Heart left ventricle (tissue), 16 donors: Measurements from ENCODE around the gene PTX4. TPM values are rescaled to one million over a fixed set of nuclear protein-coding genes. Genes with fewer than 3 reads are reported as not detected.

Source experiments
- ATAC-seq, 4 donors: fragments of 200-7000 bp; cut with Tn5 transposase; one replicate each; pipeline ENCODE4 v1.9.1; 2020 to 2022; ENCODE audit warnings: moderate library complexity in 4 of 4, mild to moderate bottlenecking in 3 of 4, moderate number of reproducible peaks in 1 of 4
- DNase-seq, 5 donors: peaks; one replicate each; pipeline ENCODE4 v3.0.0-alpha.2; 2020
- H3K27ac ChIP-seq, 12 donors: fragments of 200-600 bp; sonication (generic) in 4 of 12; one replicate each; pipeline versions ENCODE4 v1.5.0 to v1.8.0; 2016 to 2022; ENCODE audit warnings: mild to moderate bottlenecking in 2 of 12
- H3K27me3 ChIP-seq, 9 donors: fragments of 200-600 bp; sonication (generic) in 2 of 9; one replicate each; pipeline versions ENCODE4 v1.5.1 to v1.8.0; 2016 to 2022; ENCODE audit warnings: mild to moderate bottlenecking in 3 of 9
- H3K36me3 ChIP-seq, 9 donors: fragments of 200-600 bp; sonication (generic) in 2 of 9; one replicate each; pipeline versions ENCODE4 v1.5.0 to v1.8.0; 2018 to 2022; ENCODE audit warnings: mild to moderate bottlenecking in 2 of 9
- H3K4me1 ChIP-seq, 12 donors: fragments of 200-600 bp; sonication (generic) in 4 of 12; one replicate each; pipeline versions ENCODE4 v1.5.0 to v1.8.0; 2016 to 2022; ENCODE audit warnings: mild to moderate bottlenecking in 3 of 12
- H3K4me3 ChIP-seq, 12 donors: fragments of 200-600 bp; sonication (generic) in 4 of 12; one replicate each; pipeline versions ENCODE4 v1.5.0 to v1.8.0; 2017 to 2022; ENCODE audit warnings: mild to moderate bottlenecking in 9 of 12, moderate library complexity in 4 of 12
- H3K9me3 ChIP-seq, 12 donors: fragments of 200-600 bp; sonication (generic) in 4 of 12; one replicate each; pipeline versions ENCODE4 v1.5.0 to v1.8.0; 2016 to 2022; ENCODE audit warnings: mild to moderate bottlenecking in 1 of 12
- POLR2A ChIP-seq, 2 donors: fragments of 450-650 bp; IDR thresholded peaks; one replicate each; pipeline ENCODE4 v1.6.1; 2017; ENCODE audit warnings: antibody characterized with exemption in 2 of 2, mild to moderate bottlenecking in 2 of 2, moderate library complexity in 2 of 2
- WGBS, 4 donors: extraction: QIAGEN DNeasy Blood & Tissue Kit in 2 of 4; methylation state at CpG; one replicate each; pipeline versions ENCODE4 v1.1.5 to v1.1.7; 2013 to 2018; 5-methylcytosine and 5-hydroxymethylcytosine counted together
- intact Hi-C, 10 donors: fragments of 100-400 bp; cut with DNase I; formaldehyde crosslinking; loops; one replicate each; pipeline versions ENCODE4 v1.11.1 to v1.14.2; 2022
- polyA plus RNA-seq, 2 donors: library from polyadenylated mRNA; stranded (reverse); fragments of 200-250 nt; gene quantifications; one replicate each; pipeline ENCODE4 v1.2.3, GENCODE V29; 2013
- total RNA-seq, 9 donors: library from RNA; depleted of rRNA in 2 of 9; stranded (reverse); fragments of >200 nt in 2 of 9; fragmentation: NEBNext Ultra II Directional in 3 of 9; extraction: Animal tissue kit (Norgen Biotek cat#: 25700) in 3 of 9; gene quantifications; one replicate each; pipeline versions ENCODE4 v1.1.0 to v1.2.4, GENCODE V29; 2016 to 2023
- TF ChIP-seq, protein P1 (sequence below), 12 donors: fragments of 200-600 bp; sonication (generic) in 4 of 12; IDR thresholded peaks; one replicate each; pipeline versions ENCODE4 v1.5.0 to v1.8.0; 2018 to 2022; ENCODE audit warnings: antibody characterized with exemption in 12 of 12, mild to moderate bottlenecking in 5 of 12
- donor health status: ischemic (EF 13 %, LVEDD 7.1; RV severe dilation, severe dysfunction).
- donor health status: healthy with polysubstance abuse.
- donor health status: DM: no; HTN: yes; CAD: no.
- donor health status: DM: no; HTN: no; CAD: no.
- donor health status: ischemic (EF 25% LVEDD 6.9; RV normal size, moderate dysfunction).
- donor health status: ischemic (EF 25% LVEDD 5.7; RV mildly dilated, moderate dysfunction).
- donor health status: healthy.
- donor health status: DM: yes; HTN: yes; CAD: no.
- donor health status: ischemic (EF 35%, LVEDD 5.7; RV mildly dilated, moderate dysfunction).
- donor health status: nonischemic (EF 11% LVEDD 7.7; RV severe dilation, severe dysfunction).
- donor health status: DM: yes; HTN: yes; CAD: no.
- donor health status: PGD.
- donor health status: ischemic (EF 29% LVEDD 5.4; RV normal size, mild dysfunction).
- donor health status: nonischemic (EF 23%, LVEDD 6.1; RV moderate dilation, normal function).

PTX4 gene
- total and polyA plus RNA-seq, 11 donors = 0.04 to 0.23 (median 0.20) TPM; not detected in 8

DNA sequence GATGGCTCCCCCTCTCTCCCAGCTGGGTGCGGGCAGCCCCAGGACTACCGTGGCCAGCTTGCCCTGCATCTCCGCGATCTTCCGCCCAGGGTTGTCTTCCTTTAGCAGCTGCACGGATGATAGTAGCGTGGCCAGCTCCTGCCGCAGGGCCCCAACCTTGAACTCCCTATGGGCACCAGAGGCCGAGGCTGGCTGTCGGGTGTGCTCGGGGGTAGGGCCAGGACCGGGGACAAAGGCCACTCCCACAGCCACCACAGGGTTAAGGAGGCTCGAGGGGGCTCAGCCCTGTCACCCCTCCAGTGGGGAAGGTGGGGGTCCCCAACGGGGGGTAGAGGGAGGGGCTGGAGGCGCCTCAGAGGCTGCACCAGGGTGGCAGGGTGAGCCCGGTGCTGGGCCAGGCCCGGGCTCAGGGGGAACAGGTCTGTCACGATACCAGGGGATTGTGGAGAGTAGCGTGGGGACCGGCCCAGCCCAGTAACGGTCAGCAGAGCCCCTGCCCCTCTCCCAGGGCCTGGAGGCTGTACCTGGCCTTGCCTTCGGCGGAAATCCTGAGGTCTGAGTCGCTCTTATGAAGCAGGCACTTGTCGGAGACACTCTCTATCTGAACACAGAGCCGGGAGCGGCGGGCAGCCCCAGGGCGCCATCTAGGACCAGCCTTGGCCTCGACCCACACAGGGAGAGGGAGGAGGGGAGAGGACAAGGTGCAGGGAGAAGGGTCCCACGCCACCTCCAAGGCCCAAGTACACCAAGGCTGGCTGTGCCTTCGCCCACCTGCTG lies 52.6 kb downstream of the PTX4 start:
- H3K27ac ChIP-seq = no peak overlapping the region
- H3K9me3 ChIP-seq = no peaks in the 10 kb centered on the region
- 81 to 87% (median 85%) methylated on average over 23 to 32 of the region's 32 CpGs for WGBS, 4 donors
- H3K4me1 ChIP-seq = peaks cover 0 to 11% (median 0%) of the 10 kb centered on the region in 12 donors
- no peaks in the 10 kb centered on the region for H3K27me3 ChIP-seq
- TF ChIP-seq, protein P1, sequence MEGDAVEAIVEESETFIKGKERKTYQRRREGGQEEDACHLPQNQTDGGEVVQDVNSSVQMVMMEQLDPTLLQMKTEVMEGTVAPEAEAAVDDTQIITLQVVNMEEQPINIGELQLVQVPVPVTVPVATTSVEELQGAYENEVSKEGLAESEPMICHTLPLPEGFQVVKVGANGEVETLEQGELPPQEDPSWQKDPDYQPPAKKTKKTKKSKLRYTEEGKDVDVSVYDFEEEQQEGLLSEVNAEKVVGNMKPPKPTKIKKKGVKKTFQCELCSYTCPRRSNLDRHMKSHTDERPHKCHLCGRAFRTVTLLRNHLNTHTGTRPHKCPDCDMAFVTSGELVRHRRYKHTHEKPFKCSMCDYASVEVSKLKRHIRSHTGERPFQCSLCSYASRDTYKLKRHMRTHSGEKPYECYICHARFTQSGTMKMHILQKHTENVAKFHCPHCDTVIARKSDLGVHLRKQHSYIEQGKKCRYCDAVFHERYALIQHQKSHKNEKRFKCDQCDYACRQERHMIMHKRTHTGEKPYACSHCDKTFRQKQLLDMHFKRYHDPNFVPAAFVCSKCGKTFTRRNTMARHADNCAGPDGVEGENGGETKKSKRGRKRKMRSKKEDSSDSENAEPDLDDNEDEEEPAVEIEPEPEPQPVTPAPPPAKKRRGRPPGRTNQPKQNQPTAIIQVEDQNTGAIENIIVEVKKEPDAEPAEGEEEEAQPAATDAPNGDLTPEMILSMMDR (IDR thresholded peaks at IDR 0.05) = no peak
- TF ChIP-seq POLR2A (IDR thresholded peaks at IDR 0.05) = no peak
- H3K4me3 ChIP-seq = no peak overlapping the region
- ATAC-seq = no peak
- DNase-seq = no peak
- H3K36me3 ChIP-seq = no peaks in the 10 kb centered on the region
- intact Hi-C loops = no loop called here

Other genes with a start within 250 kb of the PTX4 start
- gene TPSAB1, start 248.2 kb downstream of the PTX4 start, total RNA-seq = 10 to 100 TPM in 1 of 9 donors, 1 to 10 TPM in 7, not detected in 1; 1.1 to 14.3 (median 3.5) TPM
- 1 to 10 TPM; 1.1 to 3.7 TPM for gene TPSAB1, start 248.2 kb downstream of the PTX4 start, polyA plus RNA-seq
- under 1 TPM in 1 of 9 donors, not detected in 8; 0.38 TPM for gene TPSD1, start 232.9 kb downstream of the PTX4 start, total RNA-seq
- under 1 TPM in 1 of 2 donors, not detected in 1; 0.17 TPM for gene TPSD1, start 232.9 kb downstream of the PTX4 start, polyA plus RNA-seq
- gene UBE2I, start 179.3 kb downstream of the PTX4 start, total RNA-seq = 100 to 1,000 TPM in 2 of 9 donors, 10 to 100 TPM in 7; 59.3 to 105 (median 85.9) TPM
- gene UBE2I, start 179.3 kb downstream of the PTX4 start, polyA plus RNA-seq = 10 to 100 TPM; 67.2 to 73.4 TPM
- 1 to 10 TPM in 8 of 9 donors, under 1 TPM in 1; 0.88 to 4.0 (median 2.6) TPM for gene BAIAP3, start 155.3 kb downstream of the PTX4 start, total RNA-seq
- gene BAIAP3, start 155.3 kb downstream of the PTX4 start, polyA plus RNA-seq = 1 to 10 TPM; 1.7 to 2.6 TPM
- gene TSR3, start 137.1 kb downstream of the PTX4 start, total RNA-seq = 100 to 1,000 TPM in 1 of 9 donors, 10 to 100 TPM in 8; 46.3 to 108 (median 58.9) TPM
- 10 to 100 TPM; 60.0 to 75.4 TPM for gene TSR3, start 137.1 kb downstream of the PTX4 start, polyA plus RNA-seq
- 10 to 100 TPM; 25.4 to 54.2 (median 31.0) TPM for gene GNPTG, start 137.0 kb downstream of the PTX4 start, total RNA-seq
- gene GNPTG, start 137.0 kb downstream of the PTX4 start, polyA plus RNA-seq = 10 to 100 TPM; 31.9 to 45.0 TPM
- gene UNKL, start 74.2 kb downstream of the PTX4 start, total RNA-seq = 10 to 100 TPM in 4 of 9 donors, 1 to 10 TPM in 5; 4.3 to 18.3 (median 9.4) TPM
- 1 to 10 TPM; 6.2 to 6.3 TPM for gene UNKL, start 74.2 kb downstream of the PTX4 start, polyA plus RNA-seq
- gene UQCC4, start 68.2 kb downstream of the PTX4 start, total RNA-seq = 10 to 100 TPM in 7 of 9 donors, 1 to 10 TPM in 2; 8.9 to 21.3 (median 11.9) TPM
- 10 to 100 TPM; 10.9 to 34.2 TPM for gene UQCC4, start 68.2 kb downstream of the PTX4 start, polyA plus RNA-seq
- under 1 TPM in 4 of 9 donors, not detected in 5; 0.32 to 0.60 (median 0.41) TPM for gene PERCC1, start 57.9 kb downstream of the PTX4 start, total RNA-seq
- gene PERCC1, start 57.9 kb downstream of the PTX4 start, polyA plus RNA-seq = under 1 TPM in 1 of 2 donors, not detected in 1; 0.11 TPM
- 1 to 10 TPM in 2 of 9 donors, under 1 TPM in 5, not detected in 2; 0.31 to 1.5 (median 0.92) TPM for gene CCDC154, start 44.4 kb downstream of the PTX4 start, total RNA-seq
- gene CCDC154, start 44.4 kb downstream of the PTX4 start, polyA plus RNA-seq = under 1 TPM; 0.14 to 0.65 TPM
- gene CLCN7, start 13.9 kb downstream of the PTX4 start, total RNA-seq = 10 to 100 TPM; 30.3 to 70.8 (median 33.6) TPM
- 10 to 100 TPM; 32.7 to 41.5 TPM for gene CLCN7, start 13.9 kb downstream of the PTX4 start, polyA plus RNA-seq
- 10 to 100 TPM; 11.8 to 29.6 (median 16.7) TPM for gene TELO2, start 4.4 kb upstream of the PTX4 start, total RNA-seq
- gene TELO2, start 4.4 kb upstream of the PTX4 start, polyA plus RNA-seq = 10 to 100 TPM; 22.7 to 27.0 TPM
- 10 to 100 TPM; 14.0 to 64.2 (median 19.5) TPM for gene TMEM204, start 44.7 kb upstream of the PTX4 start, total RNA-seq
- 10 to 100 TPM; 29.0 to 37.4 TPM for gene TMEM204, start 44.7 kb upstream of the PTX4 start, polyA plus RNA-seq
- gene IFT140, start 123.1 kb upstream of the PTX4 start, total RNA-seq = 10 to 100 TPM in 1 of 9 donors, 1 to 10 TPM in 8; 6.0 to 10.1 (median 8.0) TPM
- gene IFT140, start 123.1 kb upstream of the PTX4 start, polyA plus RNA-seq = 10 to 100 TPM in 1 of 2 donors, 1 to 10 TPM in 1; 4.8 to 10.2 TPM
- 10 to 100 TPM in 6 of 9 donors, 1 to 10 TPM in 3; 7.5 to 16.9 (median 10.7) TPM for gene CRAMP1, start 123.4 kb upstream of the PTX4 start, total RNA-seq
- gene CRAMP1, start 123.4 kb upstream of the PTX4 start, polyA plus RNA-seq = 1 to 10 TPM; 6.2 to 7.9 TPM
- 10 to 100 TPM; 11.7 to 50.4 (median 34.1) TPM for gene JPT2, start 189.3 kb upstream of the PTX4 start, total RNA-seq
- gene JPT2, start 189.3 kb upstream of the PTX4 start, polyA plus RNA-seq = 10 to 100 TPM; 11.0 to 76.1 TPM
- gene MAPK8IP3, start 217.3 kb upstream of the PTX4 start, total RNA-seq = 10 to 100 TPM; 29.5 to 71.3 (median 63.1) TPM
- 10 to 100 TPM; 29.5 to 70.2 TPM for gene MAPK8IP3, start 217.3 kb upstream of the PTX4 start, polyA plus RNA-seq